Ovary (tissue), 9 donors: ENCODE results near the gene ERP27. TPM values are rescaled to one million over a fixed set of nuclear protein-coding genes. Genes with fewer than 3 reads are reported as not detected.

Source experiments
- DNase-seq, 5 donors: peaks; one replicate each; pipeline ENCODE4 v3.0.0-alpha.2; 2019 to 2020
- H3K27ac ChIP-seq, 2 donors: fragments of 200-600 bp; one replicate each; pipeline versions ENCODE4 v1.5.1 to v1.8.0; 2019 to 2022
- H3K27me3 ChIP-seq: fragments of 200-600 bp; one replicate; pipeline ENCODE4 v1.8.0; 2022
- H3K36me3 ChIP-seq: fragments of 200-600 bp; sonication (generic); one replicate; pipeline ENCODE4 v1.5.1; 2019
- H3K4me1 ChIP-seq: one replicate; pipeline ENCODE4 v1.8.1; 2013; ENCODE audit warnings: mild to moderate bottlenecking, moderate library complexity; ENCODE audit not compliant: insufficient read depth
- H3K4me3 ChIP-seq: fragments of 200-600 bp; sonication (generic); one replicate; pipeline ENCODE4 v1.5.1; 2017
- H3K9me3 ChIP-seq, 2 donors: fragments of 200-600 bp in 1 of 2; sonication (generic) in 1 of 2; one replicate each; pipeline versions ENCODE4 v1.5.1 to v1.8.1; 2013 to 2019; ENCODE audit warnings: mild to moderate bottlenecking in 1 of 2, moderate library complexity in 1 of 2
- EP300 ChIP-seq: sonication (generic); formaldehyde crosslinking; IDR thresholded peaks from one replicate; pipeline ENCODE4 v1.6.1; 2017; ENCODE audit warnings: antibody characterized with exemption
- POLR2A ChIP-seq: fragments of 450-650 bp; IDR thresholded peaks from one replicate; pipeline ENCODE4 v1.6.1; 2017; ENCODE audit warnings: antibody characterized with exemption, mild to moderate bottlenecking, moderate library complexity
- WGBS, 3 donors: extraction: QIAGEN DNeasy Blood & Tissue Kit in 1 of 3; methylation state at CpG; one replicate each; pipeline versions ENCODE4 v1.1.5 to v1.1.7; 2013 to 2017; 5-methylcytosine and 5-hydroxymethylcytosine counted together
- intact Hi-C, 4 donors: fragments of 100-400 bp; cut with DNase I; formaldehyde crosslinking; loops; one replicate each; pipeline versions ENCODE4 v1.11.0 to v1.15.1; 2022 to 2023
- polyA plus RNA-seq, 2 donors: library from polyadenylated mRNA; stranded (reverse); fragments of 200-250 nt in 1 of 2; fragments of 350-450 nt in 1 of 2; fragmentation: Illumina TruSeq in 1 of 2; extraction: RNeasy Lipid Tissue Mini Kit (QIAGEN cat#74804) in 1 of 2; gene quantifications; one replicate each; pipeline ENCODE4 v1.2.3, GENCODE V29; 2013 to 2014
- total RNA-seq, 7 donors: library from RNA; depleted of rRNA in 2 of 7; stranded (reverse); fragments of >200 nt in 2 of 7; fragmentation: NEBNext Ultra II Directional in 3 of 7; extraction: Animal tissue kit (Norgen Biotek cat#: 25700) in 3 of 7; gene quantifications; one replicate each; pipeline versions ENCODE4 v1.1.0 to v1.2.4, GENCODE V29; 2016 to 2023
- TF ChIP-seq, protein P1 (sequence below), 3 donors: fragments of 450-650 bp in 2 of 3; fragments of 200-600 bp in 1 of 3; IDR thresholded peaks; one replicate each; pipeline versions ENCODE4 v1.5.1 to v1.8.0; 2016 to 2022; ENCODE audit warnings: antibody characterized with exemption in 3 of 3, mild to moderate bottlenecking in 1 of 3
- donor health status: DM: no; HTN: no; CAD: no; lungs with moderate emphysema.
- donor health status: DM: no; HTN: no; CAD: no.
- donor health status: Bipolar disorder and iron deficiency.
- donor health status: DM: yes; HTN: yes; CAD: no.
- donor health status: DM: no; HTN: no; CAD: no.
- donor health status: DM: yes; HTN: yes; CAD: no.

ERP27 gene
- total and polyA plus RNA-seq, 9 donors: 0.35 to 83.8 (median 1.9) TPM; not detected in 1

DNA sequence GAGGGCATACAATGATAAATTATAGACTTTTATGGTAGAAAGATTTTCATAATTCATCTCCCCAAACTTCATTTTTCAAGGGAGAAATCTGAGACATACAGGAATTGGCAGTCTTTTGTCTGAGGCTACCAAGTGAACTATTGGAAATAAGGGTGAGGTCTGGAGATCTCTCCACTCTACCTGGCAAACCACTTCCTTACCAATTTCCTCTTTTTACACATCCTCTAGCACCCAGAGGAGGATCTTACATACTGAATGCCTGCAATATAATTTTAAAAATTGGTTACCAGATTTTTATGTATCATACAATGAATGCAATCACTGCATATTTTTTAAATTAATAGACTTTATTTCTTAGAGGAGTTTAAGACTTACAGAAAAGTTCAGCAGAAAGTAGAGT, 41.1 kb upstream of the ERP27 start:
- Histone ChIP-seq H3K27ac (no peak overlapping the region), H3K4me1 (no peaks in the 10 kb centered on the region)
- intact Hi-C loops: no loop called here

DNA sequence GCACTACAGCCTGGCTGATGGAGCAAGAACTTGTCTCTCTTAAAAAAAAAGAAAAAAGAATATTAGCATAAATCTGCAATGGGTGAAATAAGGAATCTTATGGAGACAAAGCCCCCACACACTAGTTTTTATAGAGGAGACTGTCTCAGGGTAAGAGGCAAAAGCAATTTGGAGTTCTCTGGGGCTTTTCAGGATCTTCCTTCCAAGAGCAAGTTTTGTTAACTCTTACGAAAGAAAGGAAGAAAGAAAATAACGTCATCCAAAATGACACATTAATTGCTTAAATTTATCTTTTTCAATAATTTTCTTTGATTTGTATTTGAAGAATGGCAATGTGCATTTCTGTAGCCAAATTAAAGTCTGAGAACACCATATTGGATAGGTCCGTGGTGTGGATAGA, 38.3 kb upstream of the ERP27 start:
- no peak for DNase-seq
- no peak overlapping the region for H3K27ac ChIP-seq
- H3K9me3 ChIP-seq: no peaks in the 10 kb centered on the region
- H3K36me3 ChIP-seq: no peaks in the 10 kb centered on the region
- 79 to 90% (median 83%) methylated on average over 3 of the region's 3 CpGs for WGBS, 3 donors
- H3K27me3 ChIP-seq: no peaks in the 10 kb centered on the region
- TF ChIP-seq EP300 (no peak), POLR2A (no peak)
- no peak overlapping the region for H3K4me3 ChIP-seq
- no peaks in the 10 kb centered on the region for H3K4me1 ChIP-seq
- intact Hi-C loops: no loop called here

More for the DNA sequence above, 41.1 kb upstream of the ERP27 start:
- Histone ChIP-seq H3K9me3 (no peaks in the 10 kb centered on the region), H3K4me3 (no peak overlapping the region), H3K27me3 (no peaks in the 10 kb centered on the region), H3K36me3 (no peaks in the 10 kb centered on the region)
- TF ChIP-seq EP300 (no peak), POLR2A (no peak)
- TF ChIP-seq, protein P1, sequence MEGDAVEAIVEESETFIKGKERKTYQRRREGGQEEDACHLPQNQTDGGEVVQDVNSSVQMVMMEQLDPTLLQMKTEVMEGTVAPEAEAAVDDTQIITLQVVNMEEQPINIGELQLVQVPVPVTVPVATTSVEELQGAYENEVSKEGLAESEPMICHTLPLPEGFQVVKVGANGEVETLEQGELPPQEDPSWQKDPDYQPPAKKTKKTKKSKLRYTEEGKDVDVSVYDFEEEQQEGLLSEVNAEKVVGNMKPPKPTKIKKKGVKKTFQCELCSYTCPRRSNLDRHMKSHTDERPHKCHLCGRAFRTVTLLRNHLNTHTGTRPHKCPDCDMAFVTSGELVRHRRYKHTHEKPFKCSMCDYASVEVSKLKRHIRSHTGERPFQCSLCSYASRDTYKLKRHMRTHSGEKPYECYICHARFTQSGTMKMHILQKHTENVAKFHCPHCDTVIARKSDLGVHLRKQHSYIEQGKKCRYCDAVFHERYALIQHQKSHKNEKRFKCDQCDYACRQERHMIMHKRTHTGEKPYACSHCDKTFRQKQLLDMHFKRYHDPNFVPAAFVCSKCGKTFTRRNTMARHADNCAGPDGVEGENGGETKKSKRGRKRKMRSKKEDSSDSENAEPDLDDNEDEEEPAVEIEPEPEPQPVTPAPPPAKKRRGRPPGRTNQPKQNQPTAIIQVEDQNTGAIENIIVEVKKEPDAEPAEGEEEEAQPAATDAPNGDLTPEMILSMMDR (IDR thresholded peaks at IDR 0.05): no peak
- DNase-seq: no peak

DNA sequence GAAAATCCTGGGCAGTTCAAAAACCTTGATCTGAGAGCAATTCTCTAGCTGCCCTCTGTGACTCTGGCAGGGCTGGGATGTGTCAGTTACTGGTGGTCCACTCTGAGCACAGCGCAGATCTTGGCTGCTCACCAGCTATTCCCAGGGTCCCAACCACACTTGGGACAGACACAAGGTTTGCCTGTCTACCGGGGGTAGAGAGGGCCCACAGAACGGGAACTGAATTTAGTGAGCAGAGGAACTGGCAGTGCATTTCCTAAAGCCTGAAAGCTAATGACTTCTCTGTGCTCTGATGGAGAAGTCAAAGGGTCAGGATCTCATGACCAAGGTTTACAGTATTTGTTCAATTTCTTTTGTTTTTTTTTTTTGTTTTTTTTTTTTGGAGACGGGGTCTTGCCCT, 37.1 kb upstream of the ERP27 start:
- WGBS, 3 donors: 89 to 90% (median 90%) methylated on average over 4 of the region's 4 CpGs
- Histone ChIP-seq H3K27me3 (no peaks in the 10 kb centered on the region), H3K9me3 (no peaks in the 10 kb centered on the region), H3K36me3 (no peaks in the 10 kb centered on the region), H3K27ac (no peak overlapping the region), H3K4me1 (no peaks in the 10 kb centered on the region), H3K4me3 (no peak overlapping the region)
- DNase-seq: no peak
- intact Hi-C loops: no loop called here
- TF ChIP-seq, protein P1 (IDR thresholded peaks at IDR 0.05): no peak
- TF ChIP-seq EP300 (no peak), POLR2A (no peak)

DNA sequence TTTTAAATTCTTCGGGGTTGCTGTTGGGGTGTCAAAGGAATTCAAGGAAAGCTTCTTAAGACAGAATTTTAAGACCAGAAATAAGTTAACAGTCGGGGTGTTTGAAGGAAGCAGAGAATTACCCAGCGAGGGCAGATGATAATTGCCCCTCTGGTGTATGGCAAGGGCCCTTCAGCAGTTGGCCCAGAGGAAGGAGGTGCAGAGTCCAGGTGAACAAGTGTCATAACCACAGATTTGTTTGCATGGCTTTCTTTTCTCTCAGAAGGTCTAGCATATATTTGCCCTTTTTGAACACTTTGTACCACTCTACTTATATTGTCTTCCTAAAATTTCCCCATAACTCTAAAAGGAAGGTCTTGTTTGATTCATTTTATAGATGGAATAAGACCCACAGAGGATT, 36.3 kb upstream of the ERP27 start:
- H3K9me3 ChIP-seq: no peaks in the 10 kb centered on the region
- H3K27ac ChIP-seq: no peak overlapping the region
- WGBS, 3 donors: 91 to 97% (median 94%) methylated on average over 3 of the region's 3 CpGs
- H3K27me3 ChIP-seq: no peaks in the 10 kb centered on the region
- no peak overlapping the region for H3K4me3 ChIP-seq
- no peaks in the 10 kb centered on the region for H3K36me3 ChIP-seq
- intact Hi-C loops: no loop called here
- DNase-seq: no peak
- H3K4me1 ChIP-seq: no peaks in the 10 kb centered on the region
- TF ChIP-seq POLR2A: no peak

DNA sequence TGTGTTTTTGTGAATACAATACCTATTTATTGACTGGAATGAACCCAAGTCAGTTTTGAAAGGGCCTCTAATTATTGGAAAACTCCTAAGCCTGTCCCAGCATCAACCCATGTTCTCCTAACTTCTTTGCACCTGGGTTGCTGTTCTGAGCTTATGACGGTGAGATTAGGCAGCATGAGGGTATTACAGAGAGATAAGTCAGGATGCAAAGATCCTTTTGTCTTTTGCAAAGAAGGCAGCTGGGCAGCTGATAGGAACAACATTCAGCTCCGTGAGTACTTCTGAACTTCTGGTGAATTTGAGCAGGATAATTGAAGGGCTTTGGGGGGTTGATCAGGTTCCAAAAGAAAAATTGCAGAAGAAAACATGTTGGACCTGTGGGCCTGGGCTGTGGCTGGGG, 34.5 kb upstream of the ERP27 start, which contains the start of gene PDE6H:
Gene PDE6H (plus strand): TSS at position 227 of the 400 bp plus-strand sequence. CDS start 4,971 bp downstream, outside the sequence.
- 63 to 76% (median 71%) methylated on average over 2 of the region's 2 CpGs for WGBS, 3 donors
- Histone ChIP-seq H3K9me3 (no peaks in the 10 kb centered on the region), H3K4me3 (no peak within 1 kb of the TSS), H3K27ac (no peak within 1 kb of the TSS), H3K4me1 (no peaks in the 10 kb centered on the region), H3K36me3 (no peaks in the 10 kb centered on the region), H3K27me3 (no peaks in the 10 kb centered on the region)
- intact Hi-C loops: no loop called here
- no peak for DNase-seq
- TF ChIP-seq EP300: no peak
- TF ChIP-seq, protein P1 (IDR thresholded peaks at IDR 0.05): no peak
- no peak for TF ChIP-seq POLR2A
